CD14-positive monocyte (primary cell): ENCODE results near the gene ZAR1. TPM values are rescaled to one million over a fixed set of nuclear protein-coding genes. Genes with fewer than 3 reads are reported as not detected.

ENCODE experiments used
- DNase-seq, 3 donors: peaks; one replicate each; pipeline ENCODE4 v3.0.0-alpha.2; 2011 to 2022
- H2AFZ ChIP-seq: 2 replicates; pipeline ENCODE4 v1.6.0; 2012; ENCODE audit warnings: mild to moderate bottlenecking, low read depth, low read length, inconsistent platforms; ENCODE audit not compliant: insufficient read depth, poor library complexity, severe bottlenecking
- H3K27ac ChIP-seq, 2 donors: 1 replicate in 1 of 2; 2 replicates in 1 of 2; pipeline ENCODE4 v1.5.1; 2012 to 2013; ENCODE audit warnings: low read length in 2 of 2, control low read depth in 1 of 2, inconsistent platforms in 1 of 2, low read depth in 1 of 2, mild to moderate bottlenecking in 1 of 2
- H3K27me3 ChIP-seq, 2 donors: one replicate each; pipeline versions ENCODE4 v1.6.0 to v1.6.1; 2011 to 2013; ENCODE audit warnings: low read length in 2 of 2; ENCODE audit not compliant: control insufficient read depth in 2 of 2, insufficient read depth in 2 of 2
- H3K36me3 ChIP-seq, 2 donors: replicated peaks in 1 of 2; 1 replicate in 1 of 2; 2 replicates in 1 of 2; pipeline versions ENCODE4 v1.5.1 to v1.6.1; 2012 to 2013; ENCODE audit warnings: low read length in 2 of 2, control low read depth in 1 of 2, inconsistent platforms in 1 of 2, mild to moderate bottlenecking in 1 of 2; ENCODE audit not compliant: insufficient read depth in 2 of 2, control insufficient read depth in 1 of 2
- H3K4me1 ChIP-seq, 2 donors: 1 replicate in 1 of 2; 2 replicates in 1 of 2; pipeline versions ENCODE4 v1.5.1 to v1.6.1; 2012 to 2013; ENCODE audit warnings: low read length in 2 of 2, control low read depth in 1 of 2, inconsistent platforms in 1 of 2, mild to moderate bottlenecking in 1 of 2, moderate library complexity in 1 of 2; ENCODE audit not compliant: insufficient read depth in 2 of 2, control insufficient read depth in 1 of 2
- H3K4me2 ChIP-seq: replicated peaks from 2 replicates; pipeline ENCODE3; 2012; ENCODE audit warnings: low read length, moderate library complexity, mild to moderate bottlenecking; ENCODE audit not compliant: poor library complexity, severe bottlenecking; ENCODE audit errors: extremely low read depth
- H3K4me3 ChIP-seq, 3 experiments: fragments of 200-600 bp in 1 of 3; sonication (generic) in 1 of 3; replicated peaks in 1 of 3; 1 replicate in 2 of 3; 2 replicates in 1 of 3; pipeline ENCODE4 v1.5.1; 2011 to 2013; ENCODE audit warnings: low read length in 3 of 3, mild to moderate bottlenecking in 3 of 3, control low read depth in 2 of 3, low read depth in 2 of 3, inconsistent platforms in 1 of 3, moderate library complexity in 1 of 3
- H3K79me2 ChIP-seq: 2 replicates; pipeline ENCODE4 v1.6.0; 2012; ENCODE audit warnings: mild to moderate bottlenecking, control low read depth, inconsistent platforms, low read length, moderate library complexity; ENCODE audit not compliant: insufficient read depth
- H3K9ac ChIP-seq: 2 replicates; pipeline ENCODE4 v1.6.0; 2017; ENCODE audit warnings: low read length, mild to moderate bottlenecking; ENCODE audit not compliant: insufficient read depth, poor library complexity, severe bottlenecking
- H3K9me3 ChIP-seq, 2 donors: replicated peaks in 1 of 2; 1 replicate in 1 of 2; 2 replicates in 1 of 2; pipeline versions ENCODE4 v1.5.1 to v1.6.1; 2012 to 2013; ENCODE audit warnings: low read length in 2 of 2, control low read depth in 1 of 2; ENCODE audit not compliant: control insufficient read depth in 1 of 2, insufficient read depth in 1 of 2
- H4K20me1 ChIP-seq: 2 replicates; pipeline ENCODE4 v1.6.0; 2012; ENCODE audit warnings: mild to moderate bottlenecking, low read length, control low read depth, moderate library complexity; ENCODE audit not compliant: insufficient read depth
- H3K27ac Mint-ChIP-seq, 7 donors: one replicate each; pipeline ENCODE4 v1.8.0; 2020; ENCODE audit warnings: mild to moderate bottlenecking in 7 of 7, mixed read lengths in 7 of 7, moderate library complexity in 6 of 7, inconsistent platforms in 2 of 7
- H3K27me3 Mint-ChIP-seq, 3 donors: one replicate each; pipeline ENCODE4 v1.8.0; 2021 to 2022; ENCODE audit warnings: low read depth in 3 of 3, mild to moderate bottlenecking in 3 of 3, mixed read lengths in 3 of 3, moderate library complexity in 3 of 3, inconsistent platforms in 1 of 3
- H3K36me3 Mint-ChIP-seq, 2 donors: one replicate each; pipeline ENCODE4 v1.8.0; 2020; ENCODE audit warnings: mixed read lengths in 2 of 2, inconsistent platforms in 1 of 2, mild to moderate bottlenecking in 1 of 2
- H3K4me1 Mint-ChIP-seq: one replicate; pipeline ENCODE4 v1.8.0; 2020; ENCODE audit warnings: mild to moderate bottlenecking, mixed read lengths
- H3K4me3 Mint-ChIP-seq, 2 donors: one replicate each; pipeline ENCODE4 v1.8.0; 2020; ENCODE audit warnings: mild to moderate bottlenecking in 2 of 2, mixed read lengths in 2 of 2, moderate library complexity in 1 of 2
- H3K9me3 Mint-ChIP-seq, 7 donors: one replicate each; pipeline ENCODE4 v1.8.0; 2020 to 2022; ENCODE audit warnings: mixed read lengths in 7 of 7, mild to moderate bottlenecking in 6 of 7, moderate library complexity in 6 of 7, inconsistent platforms in 2 of 7
- WGBS: methylation state at CpG from one replicate; pipeline ENCODE4 v1.1.5; 2013; ENCODE audit warnings: missing lambda C conversion rate; ENCODE audit not compliant: insufficient coverage; 5-methylcytosine and 5-hydroxymethylcytosine counted together
- intact Hi-C, 2 donors: fragments of 100-400 bp; cut with micrococcal nuclease; formaldehyde crosslinking; loops; one replicate each; pipeline versions ENCODE4 v1.15.0 to v1.15.1; 2023
- polyA plus RNA-seq, 3 donors: library from polyadenylated mRNA; depleted of rRNA in 1 of 3; unstranded in 2 of 3; stranded (reverse) in 1 of 3; fragments of 300-500 nt in 2 of 3; fragments of >200 nt in 1 of 3; fragmentation: Illumina TruSeq in 2 of 3; gene quantifications; 1 replicate in 2 of 3; 2 replicates in 1 of 3; pipeline ENCODE4 v1.2.3, GENCODE V29; 2012 to 2021
- TF ChIP-seq, protein P1 (sequence below): fragments of 200-600 bp; IDR thresholded peaks from one replicate; pipeline ENCODE4 v1.8.0; 2022; ENCODE audit warnings: antibody characterized with exemption, mild to moderate bottlenecking

Gene ZAR1
- polyA plus RNA-seq, 3 donors = not detected

DNA sequence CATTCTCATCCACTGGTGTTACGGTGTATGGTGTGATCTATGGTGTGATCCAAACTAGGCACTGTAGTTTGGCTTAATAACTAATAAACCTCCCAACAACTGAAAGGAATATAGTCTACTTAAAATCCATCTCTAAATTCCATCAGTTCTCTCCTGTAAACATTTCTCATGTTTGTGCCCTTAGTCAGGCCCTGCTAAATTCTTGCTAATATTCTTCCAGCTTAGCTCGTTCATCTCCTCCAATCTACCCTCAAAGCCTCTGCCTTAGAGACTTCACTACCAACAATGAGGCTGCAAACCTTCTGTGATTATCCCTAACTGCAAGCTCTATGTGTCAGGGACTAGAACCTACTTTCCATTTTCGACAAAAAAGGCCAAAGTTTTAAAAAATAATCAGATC is 28.1 kb downstream of the ZAR1 start:
- Histone ChIP-seq H4K20me1 (no peaks in the 10 kb centered on the region), H3K4me2 (no peak overlapping the region), H3K79me2 (no peaks in the 10 kb centered on the region), H3K4me1 (no peaks in the 10 kb centered on the region), H2AFZ (no peak overlapping the region), H3K9me3 (no peaks in the 10 kb centered on the region), H3K4me3 (no peak overlapping the region), H3K9ac (no peak overlapping the region), H3K36me3 (peaks cover 86 to 100% of the 10 kb centered on the region in 2 donors), H3K27ac (no peak overlapping the region), H3K27me3 (no peaks in the 10 kb centered on the region)
- intact Hi-C loops = no loop called here
- Mint-ChIP-seq H3K4me3 (no peak overlapping the region), H3K27me3 (no peaks in the 10 kb centered on the region), H3K4me1 (no peaks in the 10 kb centered on the region), H3K27ac (no peak overlapping the region), H3K9me3 (no peaks in the 10 kb centered on the region), H3K36me3 (peaks cover 64 to 86% of the 10 kb centered on the region in 2 donors)
- no peak for DNase-seq
- TF ChIP-seq, protein P1, sequence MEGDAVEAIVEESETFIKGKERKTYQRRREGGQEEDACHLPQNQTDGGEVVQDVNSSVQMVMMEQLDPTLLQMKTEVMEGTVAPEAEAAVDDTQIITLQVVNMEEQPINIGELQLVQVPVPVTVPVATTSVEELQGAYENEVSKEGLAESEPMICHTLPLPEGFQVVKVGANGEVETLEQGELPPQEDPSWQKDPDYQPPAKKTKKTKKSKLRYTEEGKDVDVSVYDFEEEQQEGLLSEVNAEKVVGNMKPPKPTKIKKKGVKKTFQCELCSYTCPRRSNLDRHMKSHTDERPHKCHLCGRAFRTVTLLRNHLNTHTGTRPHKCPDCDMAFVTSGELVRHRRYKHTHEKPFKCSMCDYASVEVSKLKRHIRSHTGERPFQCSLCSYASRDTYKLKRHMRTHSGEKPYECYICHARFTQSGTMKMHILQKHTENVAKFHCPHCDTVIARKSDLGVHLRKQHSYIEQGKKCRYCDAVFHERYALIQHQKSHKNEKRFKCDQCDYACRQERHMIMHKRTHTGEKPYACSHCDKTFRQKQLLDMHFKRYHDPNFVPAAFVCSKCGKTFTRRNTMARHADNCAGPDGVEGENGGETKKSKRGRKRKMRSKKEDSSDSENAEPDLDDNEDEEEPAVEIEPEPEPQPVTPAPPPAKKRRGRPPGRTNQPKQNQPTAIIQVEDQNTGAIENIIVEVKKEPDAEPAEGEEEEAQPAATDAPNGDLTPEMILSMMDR = no peak
- 100% methylated on average over 2 of the region's 3 CpGs for WGBS

DNA sequence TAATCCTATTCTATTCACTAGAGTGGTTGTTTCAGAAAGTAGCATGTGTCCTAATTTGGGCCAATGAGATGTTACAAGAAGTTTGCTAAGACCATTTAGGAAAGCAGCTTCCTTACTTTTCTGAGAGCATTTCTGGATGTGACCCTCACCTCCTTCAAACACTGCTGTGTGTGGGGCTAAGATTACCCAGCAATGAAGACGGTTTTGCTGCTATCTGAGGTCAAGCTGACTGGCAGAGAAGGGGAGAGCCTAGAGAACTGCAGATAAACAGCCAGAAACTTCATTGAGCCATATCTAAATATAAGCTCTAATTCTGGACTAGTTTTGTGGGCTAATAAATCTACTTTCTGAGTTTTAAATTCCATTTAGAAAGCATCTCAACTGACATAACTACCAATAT is 36.4 kb downstream of the ZAR1 start:
- no peak overlapping the region for H3K4me2 ChIP-seq
- H3K4me1 Mint-ChIP-seq = no peaks in the 10 kb centered on the region
- H3K36me3 ChIP-seq = peaks cover 87 to 98% of the 10 kb centered on the region in 2 donors
- H3K4me1 ChIP-seq = no peaks in the 10 kb centered on the region
- intact Hi-C loops = no loop called here
- H3K27ac ChIP-seq = no peak overlapping the region
- H3K9me3 ChIP-seq = no peaks in the 10 kb centered on the region
- H3K36me3 Mint-ChIP-seq = peaks cover 83 to 93% of the 10 kb centered on the region in 2 donors
- H3K27ac Mint-ChIP-seq = no peak overlapping the region
- no peaks in the 10 kb centered on the region for H4K20me1 ChIP-seq
- H3K4me3 ChIP-seq = no peak overlapping the region
- no CpG with 5 or more reads among the region's 1 CpG for WGBS
- no peaks in the 10 kb centered on the region for H3K79me2 ChIP-seq
- H2AFZ ChIP-seq = no peak overlapping the region
- no peaks in the 10 kb centered on the region for H3K27me3 Mint-ChIP-seq
- no peak for DNase-seq
- peaks cover 0 to 2% (median 0%) of the 10 kb centered on the region in 7 donors for H3K9me3 Mint-ChIP-seq
- no peaks in the 10 kb centered on the region for H3K27me3 ChIP-seq
- TF ChIP-seq, protein P1 = no peak
- no peak overlapping the region for H3K4me3 Mint-ChIP-seq
- H3K9ac ChIP-seq = no peak overlapping the region
